HEK293 (cell line): ENCODE results near the gene PRCD.
"Not testable (repeated sequence)": the region's sequence is repeated elsewhere in the genome, so short reads cannot be mapped to it uniquely, and the experiment has no call there.

Experiments
- CTCF ChIP-seq: fragments of 450-650 bp; formaldehyde crosslinking; IDR thresholded peaks from 2 replicates; pipeline ENCODE4 v1.5.1; 2016; ENCODE audit warnings: missing biosample characterization, missing genetic modification characterization
- KLF9 ChIP-seq: fragments of 450-650 bp; formaldehyde crosslinking; IDR thresholded peaks from 2 replicates; pipeline ENCODE4 v1.5.1; 2016; ENCODE audit warnings: missing biosample characterization, missing genetic modification characterization, low read depth
- SALL2 ChIP-seq: fragments of 450-650 bp; formaldehyde crosslinking; IDR thresholded peaks from 2 replicates; pipeline ENCODE4 v1.5.0; 2017; ENCODE audit warnings: missing biosample characterization, mild to moderate bottlenecking, missing genetic modification characterization, borderline replicate concordance
- SP2 ChIP-seq: fragments of 450-650 bp; formaldehyde crosslinking; IDR thresholded peaks from 2 replicates; pipeline ENCODE4 v1.5.1; 2016; ENCODE audit warnings: missing biosample characterization, missing genetic modification characterization
- ZNF175 ChIP-seq: fragments of 450-650 bp; formaldehyde crosslinking; IDR thresholded peaks from 2 replicates; pipeline ENCODE4 v1.5.1; 2016; ENCODE audit warnings: missing biosample characterization, missing genetic modification characterization
- ZNF23 ChIP-seq: fragments of 450-650 bp; formaldehyde crosslinking; IDR thresholded peaks from 2 replicates; pipeline ENCODE4 v1.5.1; 2016; ENCODE audit warnings: missing biosample characterization, missing genetic modification characterization, borderline replicate concordance
- ZNF423 ChIP-seq: fragments of 450-650 bp; formaldehyde crosslinking; IDR thresholded peaks from 2 replicates; pipeline ENCODE4 v1.5.1; 2016; ENCODE audit warnings: missing biosample characterization, missing genetic modification characterization
- ZNF501 ChIP-seq: fragments of 450-650 bp; formaldehyde crosslinking; IDR thresholded peaks from 2 replicates; pipeline ENCODE4 v1.5.1; 2016; ENCODE audit warnings: missing biosample characterization, missing genetic modification characterization
- ZNF555 ChIP-seq: fragments of 450-650 bp; formaldehyde crosslinking; conservative IDR thresholded peaks from 2 replicates; pipeline ENCODE4 v1.5.1; 2017; ENCODE audit warnings: missing biosample characterization, mild to moderate bottlenecking, missing genetic modification characterization, inconsistent platforms
- TF ChIP-seq, protein P1 (sequence below): fragments of 450-650 bp; formaldehyde crosslinking; IDR thresholded peaks from 2 replicates; pipeline ENCODE4 v1.5.1; 2016; ENCODE audit warnings: missing biosample characterization, missing genetic modification characterization, low read depth
- TF ChIP-seq, protein P2 (sequence below): fragments of 450-650 bp; formaldehyde crosslinking; IDR thresholded peaks from 2 replicates; pipeline ENCODE4 v1.5.1; 2016; ENCODE audit warnings: missing biosample characterization, missing genetic modification characterization

- not testable (repeated sequence) for TF ChIP-seq SP2 (tag by site-specific recombination); KLF9 (tag by site-specific recombination); SALL2; ZNF555 (tag by site-specific recombination); CTCF (tag by site-specific recombination); ZNF175; ZNF501; ZNF423; ZNF23 (tag by site-specific recombination)
- TF ChIP-seq, protein P1, sequence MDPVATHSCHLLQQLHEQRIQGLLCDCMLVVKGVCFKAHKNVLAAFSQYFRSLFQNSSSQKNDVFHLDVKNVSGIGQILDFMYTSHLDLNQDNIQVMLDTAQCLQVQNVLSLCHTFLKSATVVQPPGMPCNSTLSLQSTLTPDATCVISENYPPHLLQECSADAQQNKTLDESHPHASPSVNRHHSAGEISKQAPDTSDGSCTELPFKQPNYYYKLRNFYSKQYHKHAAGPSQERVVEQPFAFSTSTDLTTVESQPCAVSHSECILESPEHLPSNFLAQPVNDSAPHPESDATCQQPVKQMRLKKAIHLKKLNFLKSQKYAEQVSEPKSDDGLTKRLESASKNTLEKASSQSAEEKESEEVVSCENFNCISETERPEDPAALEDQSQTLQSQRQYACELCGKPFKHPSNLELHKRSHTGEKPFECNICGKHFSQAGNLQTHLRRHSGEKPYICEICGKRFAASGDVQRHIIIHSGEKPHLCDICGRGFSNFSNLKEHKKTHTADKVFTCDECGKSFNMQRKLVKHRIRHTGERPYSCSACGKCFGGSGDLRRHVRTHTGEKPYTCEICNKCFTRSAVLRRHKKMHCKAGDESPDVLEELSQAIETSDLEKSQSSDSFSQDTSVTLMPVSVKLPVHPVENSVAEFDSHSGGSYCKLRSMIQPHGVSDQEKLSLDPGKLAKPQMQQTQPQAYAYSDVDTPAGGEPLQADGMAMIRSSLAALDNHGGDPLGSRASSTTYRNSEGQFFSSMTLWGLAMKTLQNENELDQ (tag by site-specific recombination) = not testable (repeated sequence)
- TF ChIP-seq, protein P2, sequence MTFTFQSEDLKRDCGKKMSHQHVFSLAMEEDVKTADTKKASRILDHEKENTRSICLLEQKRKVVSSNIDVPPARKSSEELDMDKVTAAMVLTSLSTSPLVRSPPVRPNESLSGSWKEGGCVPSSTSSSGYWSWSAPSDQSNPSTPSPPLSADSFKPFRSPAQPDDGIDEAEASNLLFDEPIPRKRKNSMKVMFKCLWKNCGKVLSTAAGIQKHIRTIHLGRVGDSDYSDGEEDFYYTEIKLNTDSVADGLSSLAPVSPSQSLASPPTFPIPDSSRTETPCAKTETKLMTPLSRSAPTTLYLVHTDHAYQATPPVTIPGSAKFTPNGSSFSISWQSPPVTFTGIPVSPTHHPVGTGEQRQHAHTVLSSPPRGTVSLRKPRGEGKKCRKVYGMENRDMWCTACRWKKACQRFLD (tag by site-specific recombination) = not testable (repeated sequence)
Observed at GRCh38 chr17:76533640-76534359, 6.0 kb upstream of the PRCD start.
